NOMO-1 (cell line): ENCODE measurements around the gene SMPD3.
A peak's percentile ranks its signal among the peaks of the same experiment; 100 is the strongest.
"Not testable (repeated sequence)": the region's sequence is repeated elsewhere in the genome, so short reads cannot be mapped to it uniquely, and the experiment has no call there.

Experiments used
- DNase-seq, 2 experiments: peaks; one replicate each; lab custom pipeline; 2025; ENCODE audit not compliant: unreplicated experiment in 2 of 2; lab: John Stamatoyannopoulos, UW

Gene SMPD3

GRCh38 chr16:68448360-68448970 lies at the start of gene SMPD3:
SMPD3 (minus strand) TSS chr16:68448508; CDS start chr16:68372181, 76,327 bp downstream.
- DNase-seq, result peak; percentile 97 to 98

GRCh38 chr16:68496689-68497088 lies 48.4 kb upstream of the SMPD3 start:
- DNase-seq, result no peak

GRCh38 chr16:68494261-68494660 lies 46.0 kb upstream of the SMPD3 start:
- DNase-seq, result not testable (repeated sequence)

GRCh38 chr16:68493412-68494070 lies 45.2 kb upstream of the SMPD3 start:
- no peak for DNase-seq

GRCh38 chr16:68492543-68493411 lies 44.5 kb upstream of the SMPD3 start:
- DNase-seq, result no peak

GRCh38 chr16:68492151-68492542 lies 43.8 kb upstream of the SMPD3 start:
- DNase-seq, result no peak

- DNase-seq, result no peak
Observed at GRCh38 chr16:68491576-68491950, 43.3 kb upstream of the SMPD3 start.

- DNase-seq, result no peak
Observed at GRCh38 chr16:68490829-68491575, 42.7 kb upstream of the SMPD3 start.

GRCh38 chr16:68490358-68490757 lies 42.0 kb upstream of the SMPD3 start:
- DNase-seq, result no peak

- DNase-seq, result no peak
Observed at GRCh38 chr16:68488554-68488953, 40.2 kb upstream of the SMPD3 start.

- DNase-seq, result no peak
Observed at GRCh38 chr16:68487669-68488068, 39.4 kb upstream of the SMPD3 start.

GRCh38 chr16:68487203-68487514 lies 38.9 kb upstream of the SMPD3 start:
- no peak for DNase-seq

- no peak for DNase-seq
Observed at GRCh38 chr16:68486502-68487202, 38.3 kb upstream of the SMPD3 start.

GRCh38 chr16:68481636-68482035 lies 33.3 kb upstream of the SMPD3 start:
- peak; percentile 40 to 87 for DNase-seq

GRCh38 chr16:68480084-68480995 lies 32.0 kb upstream of the SMPD3 start:
- DNase-seq, result no peak

- DNase-seq, result no peak
Observed at GRCh38 chr16:68479271-68479670, 31.0 kb upstream of the SMPD3 start.

- DNase-seq, result no peak
Observed at GRCh38 chr16:68478526-68479250, 30.4 kb upstream of the SMPD3 start.

- DNase-seq, result no peak
Observed at GRCh38 chr16:68475071-68475470, 26.8 kb upstream of the SMPD3 start.
